ENCODE results near the gene ETFA.

ETFA gene

DNA sequence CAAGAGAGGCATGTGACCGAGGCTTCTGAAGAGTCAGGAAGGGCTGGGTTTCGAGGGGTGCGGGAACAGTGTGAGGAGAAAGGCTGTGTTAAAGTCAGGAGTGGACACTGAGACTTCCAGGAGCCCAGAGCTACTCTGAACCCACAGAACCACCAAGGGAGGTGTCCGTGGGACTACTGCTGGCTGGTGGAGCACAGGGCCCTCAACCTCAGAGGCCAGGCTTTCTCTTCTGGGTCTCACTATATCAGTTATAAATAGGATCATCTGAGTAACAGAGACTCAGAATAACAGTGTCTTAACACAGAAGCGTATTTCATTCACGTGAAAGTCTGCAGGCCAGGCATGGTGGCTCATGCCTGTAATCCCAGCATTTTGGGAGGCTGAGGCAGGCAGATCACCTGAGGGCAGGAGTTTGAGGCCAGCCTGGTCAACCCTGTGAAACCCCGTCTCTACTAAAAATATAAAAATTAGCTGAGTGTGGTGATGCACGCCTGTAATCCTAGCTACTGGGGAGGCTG, 137.9 kb downstream of the ETFA start:
- DNase-seq (ENCODE audit: low read depth) = no peak

DNA sequence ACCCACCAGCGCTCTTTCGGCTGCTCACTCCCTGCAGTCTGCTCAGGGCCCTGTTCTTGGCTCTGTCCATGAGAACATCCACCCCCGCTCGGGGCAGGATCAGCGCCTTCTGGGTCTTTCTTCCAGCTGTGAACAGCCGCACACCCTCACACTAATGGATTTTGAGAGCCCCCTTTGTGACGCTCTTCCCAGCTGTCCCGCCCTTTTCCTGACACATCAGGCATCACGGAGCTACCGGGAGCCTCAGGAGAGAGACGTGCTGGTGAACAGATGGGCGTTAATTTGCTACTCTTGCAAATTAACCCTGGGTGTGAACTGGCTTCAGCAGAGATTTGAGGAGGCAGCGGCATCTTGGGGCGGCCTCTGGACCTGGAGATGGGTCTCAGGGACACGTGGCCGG, 138.5 kb downstream of the ETFA start:
- DNase-seq (ENCODE audit: low read depth) = no peak

DNA sequence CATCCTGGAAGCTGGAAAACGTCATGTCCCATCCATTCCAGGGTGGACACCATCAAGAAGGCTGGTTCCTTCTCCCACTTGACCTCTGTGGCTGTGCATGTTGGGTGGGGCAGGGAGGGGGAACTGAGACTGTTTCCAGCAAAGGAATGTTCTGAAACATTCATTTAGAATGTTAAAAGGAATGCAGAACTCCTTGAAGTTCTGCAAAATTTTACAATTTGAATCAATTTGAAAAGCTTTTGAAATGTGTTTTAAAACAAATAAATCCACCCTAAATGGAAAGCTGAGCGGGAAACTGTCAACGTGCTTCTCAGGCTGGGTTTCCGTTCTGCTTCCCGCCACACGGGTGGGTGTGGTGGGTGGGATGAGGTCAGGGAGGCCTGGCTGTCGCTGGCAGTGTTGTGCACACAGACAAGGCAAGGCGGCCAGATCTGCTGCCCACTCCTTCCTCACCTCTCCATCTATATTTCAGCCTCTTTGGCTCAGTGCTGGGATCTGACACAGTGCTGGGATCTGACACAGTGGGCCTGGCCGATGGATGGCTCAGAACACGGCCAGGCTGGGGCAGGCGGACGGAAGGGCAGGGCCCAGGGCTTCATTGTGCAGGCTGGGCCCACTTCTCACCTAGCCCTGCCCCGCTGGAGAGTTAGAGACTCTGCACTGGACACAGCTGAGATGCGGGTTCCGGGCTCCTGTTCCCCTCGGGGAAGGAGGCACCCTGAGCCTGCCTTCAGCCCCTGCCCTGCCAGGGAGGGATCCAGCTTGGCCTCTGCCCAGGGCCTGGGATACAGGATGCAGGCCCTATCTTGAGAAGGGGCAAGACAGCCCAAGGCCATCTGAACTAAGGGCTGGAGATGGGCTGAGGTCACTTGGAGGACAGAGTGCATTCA, 141.1 kb downstream of the ETFA start:
- no peak for DNase-seq (ENCODE audit: low read depth)

DNA sequence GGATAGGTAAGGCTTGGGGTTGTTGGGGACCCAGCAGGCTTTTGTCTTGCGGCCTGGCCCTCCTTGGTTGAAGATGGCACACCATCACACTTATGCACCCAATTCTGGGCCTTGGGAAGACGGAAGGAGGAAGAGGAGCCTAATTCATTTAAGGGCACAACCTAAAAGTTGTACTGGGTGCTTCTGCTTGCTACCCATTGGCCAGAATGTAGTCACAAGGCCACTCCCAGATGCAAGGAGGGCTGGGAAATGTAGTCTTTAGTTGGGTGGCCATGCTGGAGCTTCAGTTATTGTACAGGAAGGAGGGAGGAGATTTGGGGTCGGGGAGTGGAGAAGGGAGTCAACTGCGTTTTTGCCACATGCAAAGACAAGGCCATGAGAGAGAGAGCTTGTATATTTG, 142.3 kb downstream of the ETFA start:
- no peak for DNase-seq (ENCODE audit: low read depth)

DNA sequence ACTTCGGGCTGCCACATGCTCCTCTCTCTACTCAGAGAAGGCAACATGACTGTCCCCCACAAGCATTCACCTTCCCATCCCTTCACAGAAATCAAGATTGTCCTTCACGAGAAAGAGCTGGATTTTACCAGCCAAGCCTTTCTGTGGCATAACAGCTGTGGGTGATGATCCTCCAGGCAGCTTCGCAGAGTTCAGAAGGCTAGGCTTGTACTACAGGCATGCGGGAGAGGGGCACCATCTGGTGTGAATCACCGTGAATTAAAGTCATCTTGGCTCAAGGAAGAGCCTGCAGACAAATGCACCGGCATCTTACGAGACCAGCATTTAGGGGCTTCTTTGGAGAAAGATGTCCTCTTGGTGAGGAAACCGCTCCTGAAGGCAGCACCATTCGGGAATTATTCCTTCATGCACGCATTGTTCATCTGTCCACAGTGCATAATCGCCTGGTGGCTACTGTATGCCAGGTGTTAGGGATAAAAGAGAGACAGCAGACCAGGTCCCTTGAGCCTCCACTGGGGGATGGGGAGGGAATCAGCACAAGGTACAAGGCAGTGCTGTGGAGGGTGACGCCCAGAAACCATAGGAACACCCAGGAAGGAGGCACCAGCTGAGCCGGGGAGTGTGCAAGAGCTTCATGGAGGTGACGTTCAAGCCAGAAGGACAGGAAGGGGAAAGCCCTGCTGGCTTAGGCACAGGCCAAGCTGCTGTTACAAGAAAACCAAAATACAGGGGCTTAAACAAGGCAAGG, 142.9 kb downstream of the ETFA start:
- DNase-seq (ENCODE audit: low read depth) = no peak

DNA sequence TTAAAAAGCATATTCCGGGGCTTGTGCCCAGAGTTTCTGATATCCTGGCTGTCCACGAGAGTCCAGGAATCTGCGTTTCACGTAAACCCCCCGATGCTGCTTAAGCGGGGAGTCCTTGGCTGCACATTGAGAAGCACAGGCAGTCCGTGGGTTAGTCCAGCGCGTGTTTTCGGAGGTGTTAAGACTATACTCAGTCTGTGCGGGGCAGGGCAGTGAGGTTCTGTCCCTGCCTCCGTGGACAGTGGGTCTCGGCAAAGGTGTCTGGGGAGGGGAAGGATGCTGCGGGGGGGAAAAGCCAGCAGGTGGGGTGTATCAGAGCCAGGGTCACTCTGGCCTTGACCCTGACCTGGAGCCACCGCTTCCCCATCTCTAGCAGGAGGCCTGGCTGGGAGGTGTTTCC, 145.3 kb downstream of the ETFA start:
- DNase-seq (ENCODE audit: low read depth) = no peak
